ENCODE data around the gene HNF1A. TPM values are rescaled to one million over a fixed set of nuclear protein-coding genes. Genes with fewer than 3 reads are reported as not detected.

The HNF1A gene
- total RNA-seq, 4 donors from 2014 or later, result not detected

GRCh38 chr12:120992989-120993388 is 14.6 kb downstream of the HNF1A start:
- Histone ChIP-seq H3K27ac (no peak overlapping the region), H3K4me3 (replicated peaks in 1 of 3) (no peak overlapping the region), H3K4me1 (no peaks in the 10 kb centered on the region), H3K9me3 (no peaks in the 10 kb centered on the region), H3K36me3 (no peaks in the 10 kb centered on the region), H3K27me3 (no peaks in the 10 kb centered on the region)
- intact Hi-C loops (cut with DNase I), result no loop called here
- WGBS, 2 donors, result 88 to 95% methylated on average over 1 of the region's 1 CpG
- DNase-seq, result no peak
- TF ChIP-seq CTCF (IDR thresholded peaks at IDR 0.05) (no peak), POLR2A (IDR thresholded peaks at IDR 0.05) (no peak)

DNA sequence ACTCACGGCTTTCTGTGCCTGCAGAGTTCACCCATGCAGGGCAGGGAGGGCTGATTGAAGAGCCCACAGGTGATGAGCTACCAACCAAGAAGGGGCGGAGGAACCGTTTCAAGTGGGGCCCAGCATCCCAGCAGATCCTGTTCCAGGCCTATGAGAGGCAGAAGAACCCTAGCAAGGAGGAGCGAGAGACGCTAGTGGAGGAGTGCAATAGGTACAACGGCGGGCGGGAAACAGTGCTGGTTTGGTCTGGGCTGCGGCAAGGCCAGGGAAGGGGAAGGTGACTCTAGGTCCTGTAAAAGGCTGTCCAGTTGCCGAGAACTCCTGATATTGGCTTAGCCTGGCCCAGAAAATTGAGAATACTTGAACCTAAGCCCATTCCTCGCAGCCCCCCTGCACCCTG is 15.2 kb downstream of the HNF1A start:
- intact Hi-C loops (cut with DNase I), result no loop called here
- WGBS, 2 donors, result 73 to 82% methylated on average over 11 of the region's 11 CpGs
- no peak for DNase-seq
- H3K36me3 ChIP-seq, result no peaks in the 10 kb centered on the region
- H3K4me1 ChIP-seq, result no peaks in the 10 kb centered on the region
- no peaks in the 10 kb centered on the region for H3K27me3 ChIP-seq
- no peaks in the 10 kb centered on the region for H3K9me3 ChIP-seq
- no peak overlapping the region for H3K4me3 ChIP-seq (replicated peaks in 1 of 3)
- H3K27ac ChIP-seq, result no peak overlapping the region
- TF ChIP-seq CTCF (IDR thresholded peaks at IDR 0.05) (no peak), POLR2A (IDR thresholded peaks at IDR 0.05) (no peak)

GRCh38 chr12:120994059-120994458 is 15.7 kb downstream of the HNF1A start:
- Histone ChIP-seq H3K4me1 (no peaks in the 10 kb centered on the region), H3K36me3 (no peaks in the 10 kb centered on the region), H3K27ac (no peak overlapping the region), H3K27me3 (no peaks in the 10 kb centered on the region), H3K4me3 (replicated peaks in 1 of 3) (no peak overlapping the region), H3K9me3 (no peaks in the 10 kb centered on the region)
- intact Hi-C loops (cut with DNase I), result no loop called here
- 92 to 95% methylated on average over 12 to 15 of the region's 15 CpGs for WGBS, 2 donors
- DNase-seq, result no peak
- TF ChIP-seq POLR2A (IDR thresholded peaks at IDR 0.05) (no peak), CTCF (IDR thresholded peaks at IDR 0.05) (no peak)

- intact Hi-C loops (cut with DNase I), result no loop called here
- TF ChIP-seq CTCF (IDR thresholded peaks at IDR 0.05) (no peak), POLR2A (IDR thresholded peaks at IDR 0.05) (no peak)
- Histone ChIP-seq H3K4me3 (replicated peaks in 1 of 3) (no peak overlapping the region), H3K9me3 (no peaks in the 10 kb centered on the region), H3K27ac (no peak overlapping the region), H3K4me1 (peaks cover 0 to 3% of the 10 kb centered on the region in 2 donors), H3K27me3 (no peaks in the 10 kb centered on the region), H3K36me3 (no peaks in the 10 kb centered on the region)
- WGBS, 2 donors, result 91% methylated on average over 2 of the region's 2 CpGs
- DNase-seq, result no peak
These were observed 16.4 kb downstream of the HNF1A start for GRCh38 chr12:120994589-120995337.

DNA sequence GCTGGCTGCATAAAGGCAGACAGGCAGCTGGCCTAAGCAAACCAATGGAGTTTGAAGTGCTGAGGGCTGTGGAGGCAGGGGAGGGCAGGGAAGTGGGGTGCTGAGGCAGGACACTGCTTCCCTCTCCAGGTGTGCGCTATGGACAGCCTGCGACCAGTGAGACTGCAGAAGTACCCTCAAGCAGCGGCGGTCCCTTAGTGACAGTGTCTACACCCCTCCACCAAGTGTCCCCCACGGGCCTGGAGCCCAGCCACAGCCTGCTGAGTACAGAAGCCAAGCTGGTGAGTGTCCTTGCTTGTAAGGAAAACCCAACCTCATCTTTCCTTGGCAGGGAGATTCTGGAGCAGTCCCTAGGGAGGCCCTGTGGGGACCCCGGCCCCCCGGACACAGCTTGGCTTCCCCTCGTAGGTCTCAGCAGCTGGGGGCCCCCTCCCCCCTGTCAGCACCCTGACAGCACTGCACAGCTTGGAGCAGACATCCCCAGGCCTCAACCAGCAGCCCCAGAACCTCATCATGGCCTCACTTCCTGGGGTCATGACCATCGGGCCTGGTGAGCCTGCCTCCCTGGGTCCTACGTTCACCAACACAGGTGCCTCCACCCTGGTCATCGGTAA is 17.9 kb downstream of the HNF1A start:
- Histone ChIP-seq H3K27me3 (no peaks in the 10 kb centered on the region), H3K36me3 (no peaks in the 10 kb centered on the region), H3K4me1 (peaks cover 0 to 5% of the 10 kb centered on the region in 2 donors), H3K27ac (no peak overlapping the region), H3K9me3 (no peaks in the 10 kb centered on the region), H3K4me3 (replicated peaks in 1 of 3) (no peak overlapping the region)
- no peak for TF ChIP-seq POLR2A (IDR thresholded peaks at IDR 0.05)
- no peak for DNase-seq
- WGBS, 2 donors, result 65 to 66% methylated on average over 7 to 8 of the region's 11 CpGs
- intact Hi-C loops (cut with DNase I), result no loop called here
